DMS 273 (cell line): Measurements from ENCODE around the gene CLSTN2.

Experiments used
- DNase-seq: peaks from one replicate; lab custom pipeline; 2025; ENCODE audit not compliant: unreplicated experiment; lab: John Stamatoyannopoulos, UW

The CLSTN2 gene

DNA sequence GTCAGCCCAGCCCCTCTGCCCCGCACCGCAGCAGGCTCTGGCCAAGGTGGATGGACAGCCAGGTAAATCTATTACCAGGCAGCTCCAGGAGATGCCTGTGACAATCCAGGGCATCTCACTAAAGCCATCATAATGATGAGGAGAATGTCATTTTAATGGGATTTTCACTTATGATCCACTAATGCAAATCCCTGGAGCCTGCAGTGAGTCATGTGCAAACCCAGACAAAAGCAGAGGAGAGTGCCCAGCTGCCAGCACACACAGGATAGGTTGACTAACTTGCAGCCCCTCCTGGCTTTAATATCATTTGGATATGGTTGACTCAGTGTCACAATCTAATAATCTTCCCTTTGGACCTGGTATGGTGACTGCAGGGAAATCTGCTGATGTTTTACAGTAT is 536.0 kb downstream of the CLSTN2 start:
- no peak for DNase-seq

DNA sequence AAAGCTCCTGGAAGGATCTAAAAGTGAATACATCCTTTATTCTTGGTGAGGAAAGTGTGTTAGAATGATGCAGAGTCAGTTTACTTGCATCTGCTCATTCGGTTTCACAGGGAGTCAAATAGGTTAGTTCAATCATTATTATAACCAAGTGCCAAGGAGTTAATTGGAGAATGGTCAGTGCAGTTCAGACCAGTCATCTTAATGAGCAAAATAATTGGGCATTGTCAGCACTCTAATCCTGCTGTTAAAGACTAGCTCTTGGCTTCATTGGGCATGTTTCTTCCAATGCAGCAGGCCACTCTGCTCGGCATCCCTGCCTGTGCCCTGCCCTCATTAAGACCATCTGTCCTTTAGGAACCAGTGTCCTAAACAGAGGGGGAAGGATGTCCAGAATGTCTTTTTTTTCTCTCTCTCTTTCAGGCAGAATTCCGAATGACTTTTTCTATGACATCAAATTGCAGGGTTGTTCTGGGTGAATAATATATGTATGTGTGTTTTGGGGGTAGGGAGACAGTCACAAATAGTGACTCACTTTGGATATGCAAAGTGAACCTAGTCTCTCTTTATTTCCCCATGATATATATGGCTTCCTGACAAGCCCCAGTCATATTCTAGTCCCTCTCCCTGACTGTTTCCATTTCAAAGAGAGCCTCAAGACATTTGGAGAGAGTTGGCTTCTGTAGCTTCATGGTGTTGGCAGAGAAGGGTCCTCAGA is 537.5 kb downstream of the CLSTN2 start:
- no peak for DNase-seq

DNA sequence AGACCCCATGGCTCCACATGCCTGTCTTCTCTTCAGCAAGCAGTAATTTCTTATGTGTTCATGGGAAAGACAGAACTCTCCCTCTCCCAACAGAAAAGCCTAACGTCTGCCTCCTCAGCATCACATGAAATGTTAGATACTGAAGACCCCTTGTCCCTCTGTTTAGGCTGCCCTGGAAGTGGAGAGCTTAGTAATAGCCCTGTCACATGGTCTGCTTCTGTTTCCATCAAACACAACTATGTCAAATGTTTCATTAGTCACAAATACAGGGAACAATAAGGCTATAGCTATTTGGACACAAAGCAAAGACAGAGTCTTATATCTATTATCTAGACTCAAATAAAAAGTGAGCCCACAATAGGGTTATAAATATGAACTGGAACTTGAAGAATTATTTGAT is 552.6 kb downstream of the CLSTN2 start:
- no peak for DNase-seq

DNA sequence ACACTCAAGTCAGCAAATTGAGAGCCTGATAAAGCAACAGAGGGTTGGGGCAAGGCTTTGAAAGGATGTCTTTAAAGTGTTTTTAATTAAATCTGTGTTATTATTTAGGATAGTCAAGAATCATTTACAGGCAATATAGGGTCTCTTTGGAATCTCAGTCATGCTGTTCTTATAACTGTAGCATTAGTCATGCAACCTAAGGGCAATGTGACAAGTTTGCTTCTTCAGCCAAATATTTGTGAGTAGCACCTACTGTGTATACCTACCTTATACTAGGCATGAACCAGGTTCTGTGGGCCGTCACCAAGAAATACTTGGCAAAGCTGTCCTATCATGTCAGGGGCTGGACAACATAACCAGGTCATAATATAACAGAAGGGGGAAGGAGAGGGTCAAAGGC is 558.3 kb downstream of the CLSTN2 start:
- no peak for DNase-seq

DNA sequence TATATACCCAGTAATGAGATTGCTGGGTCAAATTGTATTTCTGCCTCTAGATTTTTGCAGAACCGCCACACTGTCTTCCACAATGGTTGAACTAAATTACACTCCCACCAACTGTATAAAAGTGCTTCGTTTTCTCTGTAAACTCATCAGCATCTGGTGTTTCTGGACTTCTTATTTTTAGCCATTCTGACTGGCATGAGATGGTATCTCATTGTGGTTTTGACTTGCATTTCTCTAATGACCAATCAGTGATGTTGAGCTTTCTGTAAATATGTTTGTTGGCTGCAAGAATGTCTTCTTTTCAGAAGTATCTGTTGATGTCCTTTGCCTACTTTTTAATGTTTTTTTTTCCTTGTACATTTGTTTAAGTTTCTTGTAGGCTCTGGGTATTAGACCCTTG is 560.0 kb downstream of the CLSTN2 start:
- DNase-seq = no peak

DNA sequence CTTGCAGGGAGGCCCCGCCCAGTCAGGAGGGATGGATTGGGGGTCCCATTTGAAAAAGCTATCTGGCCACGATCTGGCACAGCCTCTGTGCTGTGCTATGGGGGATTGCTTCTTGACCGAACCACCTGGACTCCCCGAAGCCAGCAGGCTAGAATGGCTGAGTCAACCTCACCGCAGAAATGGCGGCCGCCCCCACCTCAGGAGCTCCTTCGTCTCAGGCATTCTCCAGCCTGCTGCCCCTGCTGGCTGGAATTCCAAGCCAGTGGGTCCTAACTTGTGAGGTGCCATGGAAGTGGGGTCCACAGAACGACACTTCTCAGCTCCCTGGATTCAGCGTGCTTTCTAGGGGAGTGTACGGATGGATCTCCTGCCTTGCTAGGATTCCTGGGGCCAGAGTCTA is 562.3 kb downstream of the CLSTN2 start:
- no peak for DNase-seq

DNA sequence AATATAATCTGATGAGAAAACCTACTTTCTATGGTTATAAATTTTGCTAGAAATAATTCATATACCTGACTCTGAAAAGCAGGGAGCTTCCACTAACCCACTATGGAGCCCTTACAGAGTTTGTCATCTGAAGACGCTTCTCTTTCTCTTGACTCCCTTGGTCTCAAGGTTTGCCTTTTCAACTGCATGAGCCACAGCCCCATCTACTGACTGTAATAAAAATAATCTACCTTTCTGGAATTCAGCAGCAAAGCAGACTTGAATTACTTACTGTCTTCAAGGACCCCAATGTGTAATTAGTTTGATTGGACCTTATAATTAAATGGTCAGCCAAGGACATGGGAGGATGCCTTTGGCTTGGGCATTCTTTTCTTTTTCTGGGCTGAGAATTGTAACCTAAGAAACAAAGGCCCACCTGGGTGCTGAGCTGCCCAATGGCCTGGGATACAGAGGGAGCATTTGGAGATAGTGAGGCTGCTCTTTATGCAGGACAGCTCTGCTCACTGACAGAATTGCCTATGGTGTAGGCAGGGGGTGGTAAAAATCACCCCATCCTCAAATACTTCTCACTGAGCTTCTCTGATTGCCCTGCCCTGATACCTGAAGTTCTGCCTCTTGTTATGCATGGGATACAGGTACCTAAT is 564.3 kb downstream of the CLSTN2 start:
- peak; percentile 66 for DNase-seq

DNA sequence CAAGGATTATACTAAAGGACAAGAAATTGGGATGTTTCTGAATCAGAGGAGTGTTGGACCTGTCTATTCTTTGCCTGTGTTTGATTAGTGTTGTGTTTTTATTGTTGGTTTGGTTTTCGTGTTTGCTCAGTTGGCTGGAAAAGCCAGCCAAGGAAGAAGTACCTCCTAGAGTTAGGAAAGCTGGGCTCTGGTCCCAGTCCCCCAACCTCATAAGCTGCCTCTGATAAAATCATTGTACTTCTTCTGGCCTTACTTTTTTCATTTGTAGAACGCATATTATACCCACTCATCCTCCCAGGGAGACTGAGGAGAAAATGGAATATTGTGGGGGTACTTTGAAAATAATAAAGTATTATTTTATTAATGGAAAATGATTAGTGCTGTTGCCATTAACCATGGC is 565.5 kb downstream of the CLSTN2 start:
- no peak for DNase-seq

DNA sequence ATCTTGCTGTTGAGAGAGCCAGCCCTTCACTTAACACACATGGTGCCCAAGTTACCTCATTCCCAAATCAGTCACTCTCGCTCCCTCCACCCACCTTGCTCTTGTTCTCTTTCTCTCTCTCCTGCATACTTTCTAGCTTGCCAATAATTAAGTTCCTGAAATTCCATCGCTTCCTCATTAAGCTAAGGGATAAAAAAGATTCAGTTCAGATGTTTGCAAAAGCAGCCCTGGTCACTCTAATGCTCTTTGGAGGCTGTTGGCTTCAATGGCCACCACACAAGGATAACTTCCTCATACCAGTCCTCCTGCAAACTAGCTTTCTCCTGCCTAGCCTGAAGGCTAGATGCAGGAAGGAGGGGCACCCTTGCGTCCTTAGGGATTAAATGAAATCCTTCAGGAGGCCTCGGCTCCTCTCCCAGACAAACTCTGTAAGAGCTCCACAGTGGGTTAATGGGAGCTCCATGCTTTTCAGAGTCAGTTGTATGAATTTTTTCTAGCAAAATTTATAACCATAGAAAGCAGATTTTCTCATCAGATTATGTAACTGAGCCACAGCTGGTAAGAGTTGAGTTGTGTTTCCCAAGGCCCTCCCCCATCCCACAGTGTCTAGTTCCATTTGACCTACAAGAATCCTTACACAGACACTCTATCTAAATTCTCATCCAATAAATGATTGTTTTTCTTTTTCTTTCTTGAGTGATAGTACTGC is 566.2 kb downstream of the CLSTN2 start:
- DNase-seq = no peak

DNA sequence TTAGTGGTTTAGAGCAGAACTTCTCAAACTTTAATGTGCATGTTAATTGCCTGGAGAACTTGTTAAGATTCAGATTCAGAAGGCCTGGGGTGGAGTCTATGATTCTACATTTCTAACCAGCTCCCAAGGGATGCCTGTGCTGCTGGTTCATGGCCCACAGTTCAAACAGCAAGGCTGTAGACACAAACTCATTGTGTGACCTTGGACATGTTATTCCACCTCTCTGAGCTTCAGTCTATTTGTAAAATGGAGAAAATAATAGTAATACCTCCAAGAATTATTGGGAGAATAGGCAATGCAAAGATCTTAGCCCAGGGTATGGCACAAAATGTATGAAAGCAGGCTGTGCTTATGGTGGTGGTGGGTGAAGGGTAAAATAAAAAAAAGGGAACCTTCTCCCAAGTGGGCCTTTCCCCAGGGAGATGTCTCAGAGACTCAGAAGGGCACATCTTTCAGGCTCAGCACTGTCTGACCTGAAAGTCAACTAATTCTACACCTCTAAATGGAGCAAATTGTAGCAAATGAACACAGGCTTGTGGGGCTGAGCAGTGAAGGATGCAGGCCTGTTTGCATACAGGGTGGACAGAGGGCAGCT is 566.9 kb downstream of the CLSTN2 start:
- no peak for DNase-seq

DNA sequence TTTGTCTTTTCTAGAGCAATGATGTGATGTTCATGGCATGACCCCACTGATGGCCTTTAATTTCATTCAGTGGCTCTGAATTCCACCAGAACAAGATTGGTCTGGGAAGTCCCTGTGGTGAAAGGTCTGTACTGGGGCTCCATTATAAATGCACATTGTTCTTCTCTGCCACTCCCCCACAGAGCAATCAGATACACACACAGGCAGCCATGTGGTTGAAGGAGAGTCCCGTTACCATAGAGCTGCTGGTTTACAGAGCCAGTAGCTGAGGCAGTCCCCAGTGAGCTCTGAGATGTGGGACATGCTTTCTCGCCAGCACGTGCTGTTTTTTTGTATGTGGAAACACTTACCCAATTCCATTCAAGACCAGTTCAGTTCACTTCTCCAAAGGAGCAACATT is 570.2 kb downstream of the CLSTN2 start:
- peak; percentile 43 for DNase-seq

DNA sequence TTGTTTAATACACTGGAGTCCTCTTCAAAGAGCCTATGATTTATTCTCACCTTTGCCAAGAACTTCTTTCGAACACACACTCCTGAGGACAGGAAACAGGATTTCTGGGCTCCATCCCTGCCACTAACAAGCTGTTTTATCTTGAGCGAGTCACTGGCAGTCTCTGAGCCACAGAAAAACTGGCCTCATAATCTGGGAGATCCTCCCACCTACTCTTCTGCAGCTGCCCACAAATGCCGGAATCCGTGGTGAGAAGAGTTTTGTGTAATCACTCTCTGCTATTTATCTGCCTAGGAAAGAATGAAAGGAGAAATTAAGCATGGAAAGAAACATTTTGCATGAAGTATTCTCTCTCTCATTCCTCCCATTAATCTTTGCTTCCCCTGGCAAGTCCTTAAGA is 570.9 kb downstream of the CLSTN2 start:
- no peak for DNase-seq

DNA sequence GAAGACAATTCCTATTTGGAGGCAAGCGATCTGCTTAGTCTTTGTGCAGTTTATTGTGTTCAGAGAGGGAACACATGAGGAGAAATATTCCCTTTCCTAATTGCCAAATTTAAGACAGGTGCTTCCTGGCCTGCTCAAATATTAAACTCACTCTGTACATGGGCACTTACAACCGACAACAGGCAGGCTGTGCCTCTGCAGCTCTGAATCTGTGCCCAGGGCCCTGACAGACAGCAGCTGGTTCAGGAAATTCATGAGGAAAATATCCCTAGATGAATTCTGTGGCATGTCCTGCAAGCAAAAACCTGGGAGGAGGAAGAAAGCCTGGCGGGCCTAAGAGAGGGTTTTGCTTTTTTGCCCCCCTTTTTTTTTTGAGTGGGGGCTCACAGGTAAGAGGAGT is 573.6 kb downstream of the CLSTN2 start:
- DNase-seq = no peak

DNA sequence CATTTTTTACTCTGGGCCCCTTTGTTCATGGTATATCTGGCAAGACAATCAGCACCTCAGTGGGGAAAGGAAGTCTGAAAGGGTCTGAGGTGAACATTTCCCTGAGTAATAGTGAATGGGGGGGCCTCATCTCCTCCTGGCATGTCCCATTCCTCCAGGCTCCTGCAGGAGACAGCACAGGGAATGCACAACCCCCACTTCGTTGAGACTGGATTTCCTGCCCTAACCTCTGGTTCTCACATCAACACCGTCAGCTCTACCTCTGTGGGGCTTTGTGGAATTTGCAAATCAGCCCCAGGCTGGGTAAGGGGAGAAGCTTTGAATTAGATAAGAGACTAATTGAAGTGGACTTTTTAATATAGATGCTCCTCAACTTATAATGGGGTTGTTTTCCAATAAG is 574.5 kb downstream of the CLSTN2 start:
- DNase-seq = no peak

DNA sequence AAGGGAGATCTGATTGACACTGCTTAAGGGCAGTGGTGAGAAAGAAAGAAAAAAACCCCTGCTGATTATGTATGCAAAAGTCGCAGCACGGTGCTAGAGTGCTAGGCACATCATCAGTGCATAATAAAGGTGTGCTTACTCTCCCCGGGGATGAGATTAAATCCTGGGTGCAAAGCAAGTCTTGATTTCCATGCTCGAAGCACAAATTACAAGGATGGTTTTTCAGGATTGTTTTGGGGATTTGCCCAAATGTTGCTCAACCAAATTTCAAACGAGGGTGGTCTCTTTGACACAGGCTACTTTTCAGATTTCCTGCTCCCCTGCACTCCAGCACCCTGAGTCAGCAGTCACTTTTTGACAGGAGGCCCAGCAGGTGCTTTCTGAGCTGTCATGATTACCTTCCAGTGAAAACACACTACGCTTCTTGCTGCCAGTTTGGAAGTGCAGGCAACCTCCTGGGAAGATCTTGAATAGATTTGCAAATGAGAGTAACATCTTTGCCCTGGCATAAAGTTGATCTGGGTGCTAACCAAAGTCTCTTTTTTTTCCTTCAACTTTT is 575.4 kb downstream of the CLSTN2 start:
- DNase-seq = no peak

DNA sequence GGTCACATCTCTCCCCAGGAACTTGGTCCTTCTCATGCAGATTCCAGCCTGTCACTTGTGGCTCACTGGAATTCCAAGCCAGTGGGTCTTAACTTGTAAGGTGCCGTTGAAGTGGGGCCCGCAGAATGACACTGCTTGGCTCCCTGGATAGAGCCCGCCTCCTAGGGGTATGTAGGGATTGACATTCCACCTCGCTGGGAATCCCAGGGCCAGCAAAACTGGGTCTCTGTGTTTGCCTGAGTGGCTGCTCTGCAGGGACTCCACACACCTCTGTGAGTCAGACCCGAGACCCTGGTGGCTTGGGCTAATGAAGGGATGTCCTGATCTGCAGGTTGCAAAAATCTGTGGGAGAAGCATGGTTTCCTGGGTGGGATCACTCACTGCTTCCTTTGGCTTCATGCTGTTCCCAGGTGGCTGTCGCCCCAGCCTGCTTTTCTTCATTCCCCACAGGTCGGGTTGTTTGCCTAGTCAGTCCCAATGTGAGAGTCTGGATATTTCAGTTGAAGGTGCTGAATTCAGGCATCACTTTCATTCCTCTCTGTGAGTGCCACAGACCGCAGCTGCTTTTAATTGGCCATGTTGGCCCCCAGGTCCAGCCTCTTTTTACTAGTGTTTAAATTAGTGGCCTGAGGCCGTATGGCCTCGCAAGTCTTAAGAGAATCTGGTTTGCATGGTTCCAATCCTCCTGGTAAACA is 586.9 kb downstream of the CLSTN2 start:
- DNase-seq = no peak

DNA sequence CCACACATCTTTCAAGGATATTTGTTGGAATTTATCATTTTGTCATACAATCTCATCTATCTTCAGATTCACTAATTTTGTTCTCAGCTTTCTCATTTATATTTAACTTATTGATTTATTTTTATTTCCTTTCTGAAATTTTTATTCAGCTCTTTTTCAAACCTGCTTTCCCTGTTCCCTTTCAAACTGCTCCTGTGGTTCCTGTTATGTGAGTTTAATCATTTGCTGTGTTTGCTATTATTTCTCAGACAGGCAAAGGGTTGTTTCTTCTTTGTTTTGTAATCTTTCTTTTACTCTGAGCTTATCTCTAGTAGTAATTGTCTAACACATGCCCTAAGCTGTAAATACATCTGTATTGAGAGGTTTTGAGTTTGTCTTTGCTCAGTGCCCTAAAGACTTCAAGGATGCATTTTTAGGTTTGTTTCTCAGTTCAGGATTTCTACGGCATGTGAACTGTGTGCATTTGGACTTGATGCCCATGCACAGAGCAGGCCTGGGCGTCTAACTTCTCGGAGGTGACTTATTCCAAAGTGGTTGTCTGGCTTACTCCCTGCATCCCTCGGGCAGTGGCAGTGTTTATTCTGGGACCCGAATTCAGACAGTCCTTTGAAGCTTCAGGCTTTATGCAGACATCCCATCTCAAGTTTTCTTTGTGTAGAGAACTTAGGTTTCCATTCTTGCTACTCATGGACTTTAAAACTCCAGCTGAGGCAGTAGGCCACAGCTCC is 587.8 kb downstream of the CLSTN2 start:
- DNase-seq = no peak

DNA sequence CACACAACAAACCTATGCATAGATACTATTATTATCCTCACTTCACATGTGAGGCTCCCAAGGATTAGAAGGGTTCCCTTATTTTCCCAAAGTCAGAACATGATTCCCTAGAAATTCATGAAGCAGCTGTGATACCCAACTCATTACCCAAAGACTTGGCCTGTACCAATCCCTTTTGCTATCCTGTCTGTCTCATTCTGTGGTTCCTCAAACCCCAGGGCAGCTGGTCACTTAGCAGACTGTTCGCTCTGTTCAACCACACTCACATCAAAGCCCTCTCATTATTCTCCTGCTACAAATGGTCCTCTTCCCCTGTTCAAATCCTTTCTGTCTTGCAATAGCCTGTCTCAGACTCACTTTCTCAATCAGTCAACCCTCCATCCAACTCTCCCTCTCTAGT is 588.6 kb downstream of the CLSTN2 start:
- no peak for DNase-seq

DNA sequence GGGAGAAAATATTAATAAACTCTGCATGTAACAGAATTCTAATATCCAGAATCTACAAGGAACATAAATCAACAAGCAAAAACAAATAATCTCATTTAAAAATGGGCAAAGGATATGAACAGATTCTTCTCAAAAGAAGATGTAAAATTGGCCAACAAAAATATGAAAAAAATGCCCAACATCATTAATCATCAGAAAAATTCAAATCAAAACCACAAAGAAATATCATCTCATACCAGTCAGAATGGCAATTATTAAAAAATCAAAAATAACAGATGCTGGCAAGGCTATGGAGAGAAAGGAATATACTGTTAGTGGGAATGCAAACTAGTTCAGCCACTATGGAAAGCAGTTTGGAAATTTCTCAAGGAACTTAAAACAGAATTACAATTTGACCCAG is 592.2 kb downstream of the CLSTN2 start:
- DNase-seq = no peak

DNA sequence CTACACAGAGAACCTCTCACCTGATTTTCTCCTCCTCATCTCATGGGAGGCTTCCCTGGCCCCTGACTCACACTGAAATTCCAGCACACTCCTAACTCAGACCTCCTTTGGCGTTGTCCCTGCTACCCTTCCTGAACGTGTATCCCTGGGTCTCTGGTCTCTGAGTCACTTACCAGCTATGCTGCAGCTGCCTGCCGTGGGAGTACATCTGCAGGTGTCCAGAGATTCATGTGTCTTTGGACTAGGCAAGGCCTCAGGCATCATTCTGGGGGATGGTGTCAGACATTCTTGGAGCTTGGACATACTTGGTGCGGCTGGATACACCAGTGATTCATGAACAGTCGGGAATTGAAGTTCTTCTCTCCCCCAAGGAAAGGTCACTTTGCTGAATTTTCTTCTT is 594.1 kb downstream of the CLSTN2 start:
- no peak for DNase-seq
